PC-3 (cell line): ENCODE data around the gene PHAX. TPM values are rescaled to one million over a fixed set of nuclear protein-coding genes. Genes with fewer than 3 reads are reported as not detected.

Source experiments
- ATAC-seq: fragments of 200-7000 bp; cut with Tn5 transposase; 2 replicates; pipeline ENCODE4 v1.9.1; 2020; ENCODE audit warnings: mild to moderate bottlenecking, moderate library complexity
- BruUV-seq: library from RNA; stranded (reverse); fragments of 400-500 nt; replicated peaks from 2 replicates; lab custom pipeline; 2021; lab: Mats Ljungman, UMichigan
- CTCF ChIA-PET: fragments of 300-600 bp; sonication (Branson Sonifier 250); formaldehyde crosslinking; loops from one replicate; lab custom pipeline; 2022; ENCODE audit warnings: antibody characterized with exemption; lab: Charles Lee
- POLR2A ChIA-PET: fragments of 300-600 bp; sonication (Branson Sonifier 250); formaldehyde crosslinking; loops from one replicate; lab custom pipeline; 2022; ENCODE audit warnings: antibody characterized with exemption; ENCODE audit not compliant: unreplicated experiment; lab: Charles Lee
- DNase-seq: peaks from one replicate; pipeline ENCODE4 v3.0.0-alpha.2; 2015
- H2AFZ ChIP-seq: fragments of 300-600 bp; sonication (generic); 2 replicates; pipeline ENCODE4 v1.6.0; 2016; ENCODE audit warnings: antibody characterized with exemption, low read length
- H3F3A ChIP-seq: fragments of 300-600 bp; sonication (generic); one replicate; pipeline ENCODE4 v1.6.0; 2017; ENCODE audit warnings: antibody characterized with exemption, low read length, control low read depth, mild to moderate bottlenecking; ENCODE audit not compliant: unreplicated experiment
- H3K27ac ChIP-seq: fragments of 300-600 bp; sonication (generic); 2 replicates; pipeline ENCODE4 v1.5.1; 2016; ENCODE audit warnings: mild to moderate bottlenecking, low read length
- H3K27me3 ChIP-seq: fragments of 300-600 bp; sonication (generic); 2 replicates; pipeline ENCODE4 v1.6.1; 2016; ENCODE audit warnings: low read length, mixed read lengths
- H3K36me3 ChIP-seq: fragments of 300-600 bp; sonication (generic); 2 replicates; pipeline ENCODE4 v1.6.1; 2016; ENCODE audit warnings: low read depth, mixed run types, low read length, mixed read lengths
- H3K4me1 ChIP-seq: fragments of 300-600 bp; sonication (generic); 2 replicates; pipeline ENCODE4 v1.5.1; 2016; ENCODE audit warnings: low read length; ENCODE audit not compliant: insufficient read depth
- H3K4me2 ChIP-seq: fragments of 300-600 bp; sonication (generic); 2 replicates; pipeline ENCODE4 v1.6.0; 2016; ENCODE audit warnings: low read length
- H3K4me3 ChIP-seq: fragments of 300-600 bp; sonication (generic); 2 replicates; pipeline ENCODE4 v1.5.1; 2016; ENCODE audit warnings: mild to moderate bottlenecking, low read length, mixed read lengths
- H3K79me2 ChIP-seq: fragments of 300-600 bp; sonication (generic); 2 replicates; pipeline ENCODE4 v1.6.1; 2017; ENCODE audit warnings: low read length, mixed read lengths
- H3K9ac ChIP-seq: fragments of 300-600 bp; sonication (generic); 2 replicates; pipeline ENCODE4 v1.6.0; 2016; ENCODE audit warnings: mild to moderate bottlenecking, low read length
- H3K9me2 ChIP-seq: fragments of 300-600 bp; sonication (generic); replicated peaks from 2 replicates; pipeline ENCODE4 v1.6.1; 2016; ENCODE audit warnings: mixed run types, low read length, mixed read lengths
- H3K9me3 ChIP-seq: fragments of 300-600 bp; sonication (generic); 2 replicates; pipeline ENCODE4 v1.6.1; 2016; ENCODE audit warnings: low read length, mixed read lengths
- H4K20me1 ChIP-seq: fragments of 300-600 bp; sonication (generic); 2 replicates; pipeline ENCODE4 v1.6.1; 2016; ENCODE audit warnings: low read length, mixed read lengths
- EZH2 ChIP-seq: fragments of 300-600 bp; sonication (generic); IDR thresholded peaks from one replicate; pipeline ENCODE4 v1.6.1; 2017; ENCODE audit warnings: antibody characterized with exemption, mild to moderate bottlenecking, low read length; ENCODE audit not compliant: unreplicated experiment
- EZH2phosphoT487 ChIP-seq: fragments of 300-600 bp; sonication (generic); IDR thresholded peaks from 2 replicates; pipeline ENCODE4 v1.6.1; 2018; ENCODE audit warnings: mild to moderate bottlenecking, antibody characterized with exemption, low read length, borderline replicate concordance
- intact Hi-C: fragments of 100-400 bp; cut with micrococcal nuclease; formaldehyde crosslinking; loops from 2 replicates; pipeline ENCODE4 v1.9.0; 2023
- total RNA-seq: library from RNA; depleted of rRNA; stranded (reverse); fragments of >200 nt; gene quantifications from 2 replicates; pipeline ENCODE4 v1.2.3, GENCODE V29; 2014
- TF ChIP-seq, protein P1 (sequence below): fragments of 300-600 bp; sonication (generic); conservative IDR thresholded peaks from 2 replicates; pipeline ENCODE4 v1.5.1; 2017; ENCODE audit warnings: antibody characterized with exemption, low read depth, mild to moderate bottlenecking, low read length

The PHAX gene
- total RNA-seq, 1 experiment from 2014 or later = 40.3 TPM

DNA sequence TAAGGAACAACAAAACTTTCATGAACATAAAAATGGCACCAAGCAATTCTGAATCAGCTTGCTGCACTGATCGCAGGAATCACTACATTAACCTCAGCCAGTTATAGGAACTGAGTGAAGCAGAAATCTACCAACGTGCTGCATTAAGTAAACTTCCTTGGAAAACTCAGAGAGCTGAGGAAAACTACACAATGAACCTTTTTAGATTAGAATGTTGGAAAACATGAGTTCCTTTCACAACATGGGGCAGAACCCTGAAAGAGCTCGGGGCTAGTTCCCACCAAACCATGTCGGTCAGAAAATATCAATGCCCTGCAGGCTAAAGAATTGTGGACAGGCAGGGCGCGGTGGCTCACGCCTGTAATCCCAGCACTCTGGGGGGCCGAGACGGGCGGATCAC, 25.1 kb upstream of the PHAX start:
- Histone ChIP-seq H3K9me2 (no peaks in the 10 kb centered on the region), H4K20me1 (no peaks in the 10 kb centered on the region), H3K36me3 (peaks cover 21% of the 10 kb centered on the region), H3F3A (no peaks in the 10 kb centered on the region), H3K27ac (no peak overlapping the region), H3K4me2 (no peak overlapping the region), H2AFZ (no peak overlapping the region), H3K4me1 (no peaks in the 10 kb centered on the region), H3K9me3 (no peaks in the 10 kb centered on the region), H3K4me3 (no peak overlapping the region), H3K9ac (no peak overlapping the region), H3K27me3 (no peaks in the 10 kb centered on the region), H3K79me2 (no peaks in the 10 kb centered on the region)
- TF ChIP-seq EZH2 (no peak), EZH2phosphoT487 (no peak)
- TF ChIP-seq, protein P1, sequence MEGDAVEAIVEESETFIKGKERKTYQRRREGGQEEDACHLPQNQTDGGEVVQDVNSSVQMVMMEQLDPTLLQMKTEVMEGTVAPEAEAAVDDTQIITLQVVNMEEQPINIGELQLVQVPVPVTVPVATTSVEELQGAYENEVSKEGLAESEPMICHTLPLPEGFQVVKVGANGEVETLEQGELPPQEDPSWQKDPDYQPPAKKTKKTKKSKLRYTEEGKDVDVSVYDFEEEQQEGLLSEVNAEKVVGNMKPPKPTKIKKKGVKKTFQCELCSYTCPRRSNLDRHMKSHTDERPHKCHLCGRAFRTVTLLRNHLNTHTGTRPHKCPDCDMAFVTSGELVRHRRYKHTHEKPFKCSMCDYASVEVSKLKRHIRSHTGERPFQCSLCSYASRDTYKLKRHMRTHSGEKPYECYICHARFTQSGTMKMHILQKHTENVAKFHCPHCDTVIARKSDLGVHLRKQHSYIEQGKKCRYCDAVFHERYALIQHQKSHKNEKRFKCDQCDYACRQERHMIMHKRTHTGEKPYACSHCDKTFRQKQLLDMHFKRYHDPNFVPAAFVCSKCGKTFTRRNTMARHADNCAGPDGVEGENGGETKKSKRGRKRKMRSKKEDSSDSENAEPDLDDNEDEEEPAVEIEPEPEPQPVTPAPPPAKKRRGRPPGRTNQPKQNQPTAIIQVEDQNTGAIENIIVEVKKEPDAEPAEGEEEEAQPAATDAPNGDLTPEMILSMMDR = no peak
- ATAC-seq (no peak), DNase-seq (no peak)
- ChIA-PET CTCF (no interaction called here), POLR2A (interaction anchor here (0.6 kb wide), 1 partner anchor 19 kb away, joined by 15 read pairs; no protein-coding TSS in a partner anchor)
- intact Hi-C loops = no loop called here
- no TSS peak for BruUV-seq

GRCh38 chr5:126576974-126577373, 23.8 kb upstream of the PHAX start:
- Histone ChIP-seq H3K9me2 (no peaks in the 10 kb centered on the region), H3K27ac (no peak overlapping the region), H3K79me2 (no peaks in the 10 kb centered on the region), H3K27me3 (no peaks in the 10 kb centered on the region), H3K36me3 (peaks cover 18% of the 10 kb centered on the region), H3K4me1 (no peaks in the 10 kb centered on the region), H3K4me2 (no peak overlapping the region), H3K9me3 (no peaks in the 10 kb centered on the region), H3K9ac (no peak overlapping the region), H3F3A (no peaks in the 10 kb centered on the region), H3K4me3 (no peak overlapping the region), H4K20me1 (no peaks in the 10 kb centered on the region), H2AFZ (no peak overlapping the region)
- no peak for DNase-seq
- intact Hi-C loops = no loop called here
- TF ChIP-seq, protein P1 = no peak
- TF ChIP-seq EZH2phosphoT487 (no peak), EZH2 (no peak)
- ATAC-seq = no peak
- POLR2A ChIA-PET = no interaction called here
- no TSS peak for BruUV-seq
- CTCF ChIA-PET = no interaction called here

GRCh38 chr5:126577415-126577814, 23.3 kb upstream of the PHAX start:
- no peak overlapping the region for H3K4me3 ChIP-seq
- H3K79me2 ChIP-seq = no peaks in the 10 kb centered on the region
- CTCF ChIA-PET = no interaction called here
- H3K9ac ChIP-seq = no peak overlapping the region
- no peak for TF ChIP-seq EZH2phosphoT487
- no peak for TF ChIP-seq EZH2
- TF ChIP-seq, protein P1 = no peak
- no peak overlapping the region for H3K4me2 ChIP-seq
- no peak overlapping the region for H2AFZ ChIP-seq
- no peaks in the 10 kb centered on the region for H3K9me3 ChIP-seq
- H3F3A ChIP-seq = no peaks in the 10 kb centered on the region
- H4K20me1 ChIP-seq = no peaks in the 10 kb centered on the region
- no peaks in the 10 kb centered on the region for H3K27me3 ChIP-seq
- no peaks in the 10 kb centered on the region for H3K9me2 ChIP-seq
- BruUV-seq = no TSS peak
- peaks cover 20% of the 10 kb centered on the region for H3K36me3 ChIP-seq
- DNase-seq (no peak), ATAC-seq (no peak)
- no peak overlapping the region for H3K27ac ChIP-seq
- no peaks in the 10 kb centered on the region for H3K4me1 ChIP-seq
- intact Hi-C loops = no loop called here
- POLR2A ChIA-PET = no interaction called here
